H1 (cell line): ENCODE measurements around the gene ARMH3. TPM values are rescaled to one million over a fixed set of nuclear protein-coding genes. Genes with fewer than 3 reads are reported as not detected.

ENCODE experiments used
- CTCF ChIA-PET: fragments of 300-600 bp; sonication (Branson Sonifier 250); formaldehyde crosslinking; loops from one replicate; lab custom pipeline; 2021; ENCODE audit not compliant: partially characterized antibody; lab: Charles Lee
- POLR2A ChIA-PET: fragments of 300-600 bp; sonication (Branson Sonifier 250); formaldehyde crosslinking; loops from one replicate; lab custom pipeline; 2021; ENCODE audit warnings: inconsistent platforms; ENCODE audit not compliant: partially characterized antibody; lab: Charles Lee
- DNase-seq, 2 experiments: peaks; one replicate each; pipeline versions ENCODE4 v3.0.0 to v3.0.0-alpha.2; 2010 to 2022; ENCODE audit warnings: low spot score in 2 of 2, low read depth in 1 of 2, mixed read lengths in 1 of 2
- FAIRE-seq: peaks from 2 replicates; lab custom pipeline; 2011; peaks lifted over from hg19 to GRCh38; lab: Jason Lieb, UNC
- H2AFZ ChIP-seq: 2 replicates; pipeline ENCODE4 v1.8.1; 2012; ENCODE audit warnings: low read length, inconsistent platforms
- H2AK5ac ChIP-seq: 2 replicates; pipeline ENCODE4 v1.6.1; 2013; ENCODE audit warnings: low read depth, low read length
- H2BK120ac ChIP-seq: replicated peaks from 2 replicates; pipeline ENCODE3; 2013; ENCODE audit warnings: low read depth, low read length, inconsistent platforms
- H2BK12ac ChIP-seq: 2 replicates; pipeline ENCODE4 v1.6.1; 2013; ENCODE audit warnings: low read depth, low read length
- H2BK15ac ChIP-seq: 2 replicates; pipeline ENCODE4 v1.6.1; 2013; ENCODE audit warnings: low read length
- H2BK20ac ChIP-seq: 2 replicates; pipeline ENCODE4 v1.6.1; 2013; ENCODE audit warnings: low read length
- H2BK5ac ChIP-seq: 2 replicates; pipeline ENCODE4 v1.6.1; 2013; ENCODE audit warnings: low read depth, low read length
- H3K14ac ChIP-seq: 2 replicates; pipeline ENCODE4 v1.6.1; 2013; ENCODE audit warnings: inconsistent platforms; ENCODE audit not compliant: insufficient read length
- H3K18ac ChIP-seq: 2 replicates; pipeline ENCODE4 v1.6.1; 2013; ENCODE audit warnings: low read length; ENCODE audit errors: extremely low read depth
- H3K23ac ChIP-seq: 2 replicates; pipeline ENCODE4 v1.6.1; 2013; ENCODE audit warnings: inconsistent platforms; ENCODE audit not compliant: insufficient read length
- H3K23me2 ChIP-seq: 2 replicates; pipeline ENCODE4 v1.6.1; 2013; ENCODE audit warnings: low read depth, low read length
- H3K27ac ChIP-seq: 2 replicates; pipeline ENCODE4 v1.6.1; 2011; ENCODE audit warnings: low read depth, low read length, inconsistent platforms
- H3K27me3 ChIP-seq, 4 experiments: replicated peaks in 1 of 4; 1 replicate in 1 of 4; 2 replicates in 3 of 4; pipeline versions ENCODE4 v1.6.1 to v1.8.1; 2011 to 2013; ENCODE audit warnings: low read length in 3 of 4, mild to moderate bottlenecking in 3 of 4, inconsistent platforms in 2 of 4, mixed read lengths in 2 of 4, moderate library complexity in 1 of 4; ENCODE audit not compliant: control insufficient read depth in 3 of 4, insufficient read depth in 3 of 4; ENCODE audit errors: extremely low read depth in 1 of 4
- H3K36me3 ChIP-seq, 4 experiments: 2 replicates each; pipeline versions ENCODE4 v1.6.1 to v1.8.1; 2011 to 2013; ENCODE audit warnings: mild to moderate bottlenecking in 4 of 4, low read length in 3 of 4, moderate library complexity in 2 of 4, control low read depth in 1 of 4, inconsistent platforms in 1 of 4; ENCODE audit not compliant: insufficient read depth in 4 of 4, control insufficient read depth in 2 of 4
- H3K4ac ChIP-seq: replicated peaks from 2 replicates; pipeline ENCODE3; 2013; ENCODE audit warnings: low read length, low read depth, mixed read lengths, inconsistent platforms; ENCODE audit not compliant: insufficient read length
- H3K4me1 ChIP-seq, 4 experiments: replicated peaks in 1 of 4; 1 replicate in 1 of 4; 2 replicates in 3 of 4; pipeline versions ENCODE4 v1.6.1 to v1.8.1; 2011 to 2013; ENCODE audit warnings: low read length in 3 of 4, inconsistent platforms in 2 of 4, mixed read lengths in 1 of 4; ENCODE audit not compliant: insufficient read depth in 4 of 4, control insufficient read depth in 3 of 4
- H3K4me2 ChIP-seq, 2 experiments: 2 replicates each; pipeline versions ENCODE4 v1.6.1 to v1.8.1; 2011 to 2013; ENCODE audit warnings: low read depth in 2 of 2, low read length in 2 of 2, control low read depth in 1 of 2, inconsistent platforms in 1 of 2, mild to moderate bottlenecking in 1 of 2; ENCODE audit not compliant: insufficient read depth in 1 of 2
- H3K4me3 ChIP-seq, 4 experiments: fragments of 200-600, 300-600 bp in 1 of 4; sonication (generic), shearing (Covaris generic), sonication (Bioruptor Twin) in 1 of 4; 2 replicates each; pipeline versions ENCODE4 v1.5.1 to v1.8.1; 2011 to 2016; ENCODE audit warnings: low read length in 4 of 4, low read depth in 3 of 4, control low read depth in 2 of 4, inconsistent platforms in 2 of 4, mild to moderate bottlenecking in 2 of 4, mixed read lengths in 1 of 4, moderate library complexity in 1 of 4; ENCODE audit not compliant: insufficient read depth in 2 of 4; ENCODE audit errors: extremely low read depth in 1 of 4
- H3K56ac ChIP-seq: replicated peaks from 2 replicates; pipeline ENCODE3; 2013; ENCODE audit warnings: low read depth, mild to moderate bottlenecking, mixed read lengths, low read length, inconsistent platforms; ENCODE audit not compliant: insufficient read length
- H3K79me1 ChIP-seq: 2 replicates; pipeline ENCODE4 v1.6.1; 2013; ENCODE audit warnings: low read depth, low read length, control low read depth
- H3K79me2 ChIP-seq, 2 experiments: 2 replicates each; pipeline versions ENCODE4 v1.6.1 to v1.8.1; 2012 to 2013; ENCODE audit warnings: low read length in 2 of 2, mild to moderate bottlenecking in 2 of 2, inconsistent platforms in 1 of 2; ENCODE audit not compliant: insufficient read depth in 2 of 2, control insufficient read depth in 1 of 2
- H3K9ac ChIP-seq, 4 experiments: replicated peaks in 1 of 4; 1 replicate in 1 of 4; 2 replicates in 3 of 4; pipeline versions ENCODE4 v1.6.1 to v1.8.1; 2011 to 2013; ENCODE audit warnings: low read depth in 3 of 4, low read length in 3 of 4, control low read depth in 2 of 4, mild to moderate bottlenecking in 2 of 4, moderate library complexity in 2 of 4, inconsistent platforms in 1 of 4; ENCODE audit errors: extremely low read depth in 1 of 4
- H3K9me3 ChIP-seq, 2 experiments: 2 replicates each; pipeline versions ENCODE4 v1.6.1 to v1.8.1; 2012 to 2013; ENCODE audit warnings: mild to moderate bottlenecking in 2 of 2, moderate library complexity in 2 of 2, control low read depth in 1 of 2, inconsistent platforms in 1 of 2, low read depth in 1 of 2, low read length in 1 of 2, mixed read lengths in 1 of 2; ENCODE audit not compliant: insufficient read depth in 2 of 2
- H4K20me1 ChIP-seq, 2 experiments: replicated peaks in 1 of 2; 2 replicates each; pipeline versions ENCODE3 to v1.8.1; 2011 to 2013; ENCODE audit warnings: inconsistent platforms in 2 of 2, low read length in 2 of 2, mild to moderate bottlenecking in 1 of 2; ENCODE audit not compliant: insufficient read depth in 2 of 2, control insufficient read depth in 1 of 2
- H4K5ac ChIP-seq: 2 replicates; pipeline ENCODE4 v1.6.1; 2013; ENCODE audit warnings: low read length, low read depth, mixed read lengths, inconsistent platforms; ENCODE audit not compliant: insufficient read length
- H4K8ac ChIP-seq: 2 replicates; pipeline ENCODE4 v1.8.0; 2013; ENCODE audit warnings: mild to moderate bottlenecking, moderate library complexity, low read length, inconsistent platforms; ENCODE audit not compliant: insufficient read depth; ENCODE audit errors: extremely low read depth
- H4K91ac ChIP-seq: replicated peaks from 2 replicates; pipeline ENCODE3; 2013; ENCODE audit warnings: low read length, mixed read lengths, inconsistent platforms; ENCODE audit not compliant: insufficient read length
- ATF3 ChIP-seq: IDR thresholded peaks from 2 replicates; pipeline ENCODE4 v1.6.1; 2011; ENCODE audit warnings: low read depth, mild to moderate bottlenecking, low read length; ENCODE audit not compliant: insufficient read depth
- CBX8 ChIP-seq: fragments of 300-800, 300-1000 bp; sonication (generic); IDR thresholded peaks from 2 replicates; pipeline ENCODE4 v1.7.1; 2016; ENCODE audit warnings: low read depth, low read length, borderline replicate concordance
- CEBPB ChIP-seq: IDR thresholded peaks from 2 replicates; pipeline ENCODE4 v1.6.1; 2012; ENCODE audit warnings: low read depth, low read length
- CHD1 ChIP-seq: IDR thresholded peaks from 2 replicates; pipeline ENCODE4 v1.6.1; 2012; ENCODE audit warnings: low read depth, low read length, improper control_type of control experiment
- CREB1 ChIP-seq: IDR thresholded peaks from 2 replicates; pipeline ENCODE4 v1.6.1; 2012; ENCODE audit warnings: inconsistent platforms
- EZH2 ChIP-seq: fragments of 200-600 bp; sonication (generic); IDR thresholded peaks from 2 replicates; pipeline ENCODE4 v1.7.1; 2012; ENCODE audit warnings: low read depth, mild to moderate bottlenecking, moderate library complexity, low read length, inconsistent platforms; ENCODE audit not compliant: severe bottlenecking
- GTF2F1 ChIP-seq: IDR thresholded peaks from 2 replicates; pipeline ENCODE4 v1.6.1; 2012; ENCODE audit warnings: low read depth, low read length, improper control_type of control experiment, borderline replicate concordance
- JUN ChIP-seq: IDR thresholded peaks from 2 replicates; pipeline ENCODE4 v1.6.1; 2011; ENCODE audit warnings: low read depth, mild to moderate bottlenecking, improper control_type of control experiment, low read length
- JUND ChIP-seq: IDR thresholded peaks from 2 replicates; pipeline ENCODE4 v1.6.1; 2011; ENCODE audit warnings: mild to moderate bottlenecking, improper control_type of control experiment, low read length
- PHF8 ChIP-seq: fragments of 200-600 bp; sonication (generic); conservative IDR thresholded peaks from 2 replicates; pipeline ENCODE4 v1.7.1; 2012; ENCODE audit warnings: low read depth, mild to moderate bottlenecking, inconsistent platforms, low read length, moderate library complexity
- POLR2AphosphoS5 ChIP-seq: IDR thresholded peaks from 2 replicates; pipeline ENCODE4 v1.6.1; 2011; ENCODE audit warnings: low read depth, low read length
- RAD21 ChIP-seq, 2 experiments: IDR thresholded peaks in 1 of 2; conservative IDR thresholded peaks in 1 of 2; 2 replicates each; pipeline ENCODE4 v1.6.1; 2011; ENCODE audit warnings: low read depth in 2 of 2, low read length in 2 of 2, improper control_type of control experiment in 1 of 2, inconsistent platforms in 1 of 2, mild to moderate bottlenecking in 1 of 2, moderate library complexity in 1 of 2
- SIN3A ChIP-seq, 2 experiments: IDR thresholded peaks in 1 of 2; conservative IDR thresholded peaks in 1 of 2; 2 replicates each; pipeline ENCODE4 v1.6.1; 2011 to 2012; ENCODE audit warnings: low read length in 2 of 2, improper control_type of control experiment in 1 of 2, low read depth in 1 of 2, mild to moderate bottlenecking in 1 of 2
- SIRT6 ChIP-seq: IDR thresholded peaks from one replicate; pipeline ENCODE4 v1.7.1; 2012; ENCODE audit warnings: low read length, inconsistent platforms
- TEAD4 ChIP-seq: IDR thresholded peaks from 2 replicates; pipeline ENCODE4 v1.6.1; 2012; ENCODE audit warnings: low read depth, low read length, inconsistent platforms, mixed read lengths
- WGBS, 2 experiments: shearing (Covaris generic) in 1 of 2; methylation state at CpG; one replicate each; pipeline versions ENCODE4 v1.1.6 to v1.1.7; 2013 to 2015; ENCODE audit warnings: low lambda C conversion rate in 2 of 2, mixed read lengths in 2 of 2, inconsistent platforms in 1 of 2, low coverage in 1 of 2, missing lambda C conversion rate in 1 of 2; ENCODE audit not compliant: insufficient replicate concordance in 2 of 2, insufficient coverage in 1 of 2, insufficient read length in 1 of 2; ENCODE audit errors: extremely low coverage in 1 of 2, missing lambda C conversion rate in 1 of 2; 5-methylcytosine and 5-hydroxymethylcytosine counted together
- polyA plus RNA-seq, 7 experiments: library from polyadenylated mRNA; depleted of rRNA in 3 of 7; stranded (reverse) in 5 of 7; unstranded in 2 of 7; fragments of >200 nt in 5 of 7; fragments of 200-250 nt in 2 of 7; gene quantifications; 1 replicate in 5 of 7; 2 replicates in 1 of 7; 4 replicates in 1 of 7; pipeline versions ENCODE4 v1.2.1 to v1.2.3, GENCODE V29; 2011 to 2013; ENCODE audit warnings: missing spikeins in 2 of 7, mixed read lengths in 2 of 7
- total RNA-seq: library from RNA; stranded (reverse); fragmentation: NEBNext Ultra II Directional; extraction: Animal tissue kit (Norgen Biotek cat#: 25700); gene quantifications from 2 replicates; pipeline ENCODE4 v1.2.1, GENCODE V29; 2021

The ARMH3 gene
- total and polyA plus RNA-seq, 2 of the 8 experiments (the other 6 are each of a cell fraction or from before 2014, with no cell fraction given): 11.6 to 18.3 TPM

- Histone ChIP-seq H3K79me1 (no peaks in the 10 kb centered on the region; the same call in 1 of the 2 replicates), H2BK12ac (no peak overlapping the region), H3K4me3 (no peak overlapping the region), H3K4me2 (no peak overlapping the region), H3K36me3 (no peaks in the 10 kb centered on the region), H2BK20ac (no peak overlapping the region), H4K91ac (no peak overlapping the region), H3K27me3 (no peaks in the 10 kb centered on the region), H3K9ac (no peak overlapping the region), H2BK5ac (no peak overlapping the region), H3K27ac (no peak overlapping the region), H3K4ac (no peak overlapping the region), H3K23me2 (no peaks in the 10 kb centered on the region), H3K14ac (no peak overlapping the region), H2AFZ (no peak overlapping the region), H3K18ac (no peak overlapping the region), H3K56ac (no peak overlapping the region), H4K20me1 (no peaks in the 10 kb centered on the region), H2BK15ac (no peak overlapping the region), H4K5ac (no peak overlapping the region), H3K79me2 (no peaks in the 10 kb centered on the region), H4K8ac (no peak overlapping the region), H3K4me1 (no peaks in the 10 kb centered on the region; a peak in 1 of 7 replicates), H3K23ac (no peak overlapping the region), H2AK5ac (no peak overlapping the region), H2BK120ac (no peak overlapping the region), H3K9me3 (no peaks in the 10 kb centered on the region)
- WGBS, 2 experiments: 87% methylated on average over 2 of the region's 2 CpGs; no CpG with 5 or more reads in 1 of the 2 experiments
- FAIRE-seq (no peak), DNase-seq (no peak)
- ChIA-PET POLR2A (no interaction called here), CTCF (interaction anchor here (1.0 to 1.7 kb wide), 5 partner anchors 12 to 85 kb away, joined by 3 to 4 read pairs (median 3); no protein-coding TSS in a partner anchor)
- TF ChIP-seq CEBPB (no peak), SIN3A (conservative IDR thresholded peaks at IDR 0.05 in 1 of 2, IDR thresholded peaks at IDR 0.05 in 1 of 2; ENCODE audit: low read depth in 1 of 2, low read length in 2 of 2) (no peak), JUND (no peak), PHF8 (no peak), SIRT6 (no peak), GTF2F1 (no peak), CHD1 (no peak), POLR2AphosphoS5 (no peak), CREB1 (no peak), CBX8 (no peak), EZH2 (no peak), ATF3 (no peak), JUN (no peak), TEAD4 (no peak), RAD21 (IDR thresholded peaks at IDR 0.05 in 1 of 2, conservative IDR thresholded peaks at IDR 0.05 in 1 of 2; ENCODE audit: low read depth in 2 of 2, low read length in 2 of 2) (no peak)
These were observed 130.9 kb downstream of the ARMH3 start for GRCh38 chr10:101925027-101925426.
